Sigmoid colon (tissue), 7 donors: Measurements from ENCODE around the gene PRSS22. TPM values are rescaled to one million over a fixed set of nuclear protein-coding genes. Genes with fewer than 3 reads are reported as not detected.

Experiments used
- DNase-seq: peaks from one replicate; pipeline ENCODE4 v3.0.0-alpha.2; 2019
- H3K27ac ChIP-seq, 4 donors: fragments of 200-600 bp; sonication (generic); one replicate each; pipeline ENCODE4 v1.5.1; 2016 to 2019; ENCODE audit warnings: mild to moderate bottlenecking in 1 of 4
- H3K27me3 ChIP-seq, 3 donors: fragments of 200-600 bp; sonication (generic); one replicate each; pipeline ENCODE4 v1.5.1; 2019; ENCODE audit warnings: mild to moderate bottlenecking in 1 of 3
- H3K36me3 ChIP-seq, 4 donors: fragments of 200-600 bp; sonication (generic); one replicate each; pipeline ENCODE4 v1.5.1; 2016 to 2019
- H3K4me1 ChIP-seq, 4 donors: fragments of 200-600 bp; sonication (generic); one replicate each; pipeline ENCODE4 v1.5.1; 2017 to 2019
- H3K4me3 ChIP-seq, 4 donors: fragments of 200-600 bp; sonication (generic); one replicate each; pipeline ENCODE4 v1.5.1; 2017 to 2019; ENCODE audit warnings: mild to moderate bottlenecking in 2 of 4, moderate library complexity in 1 of 4
- H3K9me3 ChIP-seq, 4 donors: fragments of 200-600 bp in 3 of 4; sonication (generic) in 3 of 4; one replicate each; pipeline versions ENCODE4 v1.5.1 to v1.6.1; 2013 to 2019
- CTCF ChIP-seq, 4 experiments: fragments of 450-650 bp in 3 of 4; fragments of 200-600 bp in 1 of 4; IDR thresholded peaks; one replicate each; pipeline ENCODE4 v1.5.1; 2016 to 2019; ENCODE audit warnings: antibody characterized with exemption in 4 of 4, mild to moderate bottlenecking in 3 of 4, moderate library complexity in 2 of 4
- EP300 ChIP-seq, 4 donors: sonication (generic); formaldehyde crosslinking; IDR thresholded peaks; one replicate each; pipeline ENCODE4 v1.6.1; 2017; ENCODE audit warnings: antibody characterized with exemption in 4 of 4
- POLR2A ChIP-seq, 2 donors: fragments of 450-650 bp; IDR thresholded peaks; one replicate each; pipeline ENCODE4 v1.6.1; 2016; ENCODE audit warnings: antibody characterized with exemption in 2 of 2, mild to moderate bottlenecking in 2 of 2, moderate library complexity in 2 of 2
- POLR2AphosphoS5 ChIP-seq, 4 donors: sonication (generic); formaldehyde crosslinking; IDR thresholded peaks; one replicate each; pipeline ENCODE4 v1.6.1; 2017; ENCODE audit warnings: antibody characterized with exemption in 4 of 4
- WGBS, 2 donors: extraction: QIAGEN DNeasy Blood & Tissue Kit; methylation state at CpG; one replicate each; pipeline ENCODE4 v1.1.7; 2013; 5-methylcytosine and 5-hydroxymethylcytosine counted together
- intact Hi-C: fragments of 100-400 bp; cut with DNase I; formaldehyde crosslinking; loops from one replicate; pipeline ENCODE4 v1.15.1; 2023
- polyA plus RNA-seq, 3 donors: library from polyadenylated mRNA; stranded (reverse); fragments of 200-250 nt; gene quantifications; one replicate each; pipeline ENCODE4 v1.2.3, GENCODE V29; 2013
- total RNA-seq, 4 donors: library from RNA; depleted of rRNA; stranded (reverse); fragments of >200 nt; gene quantifications; one replicate each; pipeline ENCODE4 v1.1.0, GENCODE V29; 2016
- donor health status: healthy with polysubstance abuse.
- donor health status: Bipolar disorder and iron deficiency.
- donor health status: healthy.

Gene PRSS22
- total and polyA plus RNA-seq, 7 donors = 20.8 TPM; not detected in 6

GRCh38 chr16:2865651-2866050 is 7.7 kb upstream of the PRSS22 start:
- intact Hi-C loops = loop anchor here (5.0 kb wide), 1 partner anchor 183 kb away; the partner anchor contains the start of gene KCTD5
- Histone ChIP-seq H3K36me3 (no peaks in the 10 kb centered on the region), H3K4me3 (no peak overlapping the region), H3K27me3 (peaks cover 0 to 3% (median 0%) of the 10 kb centered on the region in 3 donors), H3K9me3 (peaks cover 0 to 4% (median under 1%) of the 10 kb centered on the region in 4 donors), H3K4me1 (peaks cover 0 to 6% (median 4%) of the 10 kb centered on the region in 4 donors), H3K27ac (no peak overlapping the region)
- DNase-seq = no peak
- 79% methylated on average over 4 of the region's 4 CpGs for WGBS, 2 donors
- TF ChIP-seq POLR2AphosphoS5 (IDR thresholded peaks at IDR 0.05) (no peak), EP300 (IDR thresholded peaks at IDR 0.05) (no peak), CTCF (IDR thresholded peaks at IDR 0.05) (no peak), POLR2A (IDR thresholded peaks at IDR 0.05) (no peak)

- 73 to 85% methylated on average over 8 of the region's 8 CpGs for WGBS, 2 donors
- no peaks in the 10 kb centered on the region for H3K36me3 ChIP-seq
- TF ChIP-seq POLR2A (IDR thresholded peaks at IDR 0.05) = no peak
- H3K4me3 ChIP-seq = no peak overlapping the region
- peaks cover 13 to 47% (median 34%) of the 10 kb centered on the region in 3 donors for H3K27me3 ChIP-seq
- DNase-seq = no peak
- peaks cover 0 to 4% (median under 1%) of the 10 kb centered on the region in 4 donors for H3K9me3 ChIP-seq
- intact Hi-C loops = no loop called here
- H3K27ac ChIP-seq = no peak overlapping the region
- H3K4me1 ChIP-seq = peaks cover 0 to 4% (median 0%) of the 10 kb centered on the region in 4 donors
Measured at GRCh38 chr16:2860826-2861567, 3.0 kb upstream of the PRSS22 start.

- 78 to 81% methylated on average over 10 of the region's 10 CpGs for WGBS, 2 donors
- Histone ChIP-seq H3K4me1 (peaks cover 0 to 4% (median 0%) of the 10 kb centered on the region in 4 donors), H3K36me3 (no peaks in the 10 kb centered on the region), H3K27ac (no peak overlapping the region), H3K4me3 (no peak overlapping the region), H3K27me3 (peaks cover 13 to 47% (median 34%) of the 10 kb centered on the region in 3 donors), H3K9me3 (peaks cover 0 to 5% (median under 1%) of the 10 kb centered on the region in 4 donors)
- intact Hi-C loops = no loop called here
- TF ChIP-seq POLR2AphosphoS5 (IDR thresholded peaks at IDR 0.05) (no peak), EP300 (IDR thresholded peaks at IDR 0.05) (no peak), CTCF (IDR thresholded peaks at IDR 0.05) (no peak), POLR2A (IDR thresholded peaks at IDR 0.05) (no peak)
- DNase-seq = no peak
Measured at GRCh38 chr16:2859686-2860265, 1.8 kb upstream of the PRSS22 start.

- TF ChIP-seq POLR2A (IDR thresholded peaks at IDR 0.05) = peak in 1 of 2 donors; percentile 18
- TF ChIP-seq POLR2AphosphoS5 (IDR thresholded peaks at IDR 0.05) = no peak
- peak in 1 of 4 experiments; percentile 6 for TF ChIP-seq CTCF (IDR thresholded peaks at IDR 0.05)
- TF ChIP-seq EP300 (IDR thresholded peaks at IDR 0.05) = no peak
- WGBS, 2 donors = 5 to 16% methylated on average over 23 of the region's 23 CpGs
- Histone ChIP-seq H3K4me1 (peaks cover 0 to 4% (median 0%) of the 10 kb centered on the region in 4 donors), H3K4me3 (no peak overlapping the region), H3K27me3 (peaks cover 13 to 52% (median 37%) of the 10 kb centered on the region in 3 donors), H3K27ac (no peak overlapping the region), H3K36me3 (no peaks in the 10 kb centered on the region), H3K9me3 (peaks cover 1 to 9% (median 3%) of the 10 kb centered on the region in 4 donors)
- intact Hi-C loops = no loop called here
- no peak for DNase-seq
Measured at GRCh38 chr16:2858245-2859025, 465 bp upstream of the PRSS22 start.
